HG03432 (cell line): Measurements from ENCODE around the gene IPO7.
"Not testable (repeated sequence)": the region's sequence is repeated elsewhere in the genome, so short reads cannot be mapped to it uniquely, and the experiment has no call there.

ENCODE experiments used
- ATAC-seq: cut with Tn5 transposase; IDR thresholded peaks from one replicate; pipeline ENCODE4 v1.9.1; 2021; ENCODE audit warnings: mild to moderate bottlenecking, moderate library complexity; ENCODE audit not compliant: unreplicated experiment

IPO7 gene

DNA sequence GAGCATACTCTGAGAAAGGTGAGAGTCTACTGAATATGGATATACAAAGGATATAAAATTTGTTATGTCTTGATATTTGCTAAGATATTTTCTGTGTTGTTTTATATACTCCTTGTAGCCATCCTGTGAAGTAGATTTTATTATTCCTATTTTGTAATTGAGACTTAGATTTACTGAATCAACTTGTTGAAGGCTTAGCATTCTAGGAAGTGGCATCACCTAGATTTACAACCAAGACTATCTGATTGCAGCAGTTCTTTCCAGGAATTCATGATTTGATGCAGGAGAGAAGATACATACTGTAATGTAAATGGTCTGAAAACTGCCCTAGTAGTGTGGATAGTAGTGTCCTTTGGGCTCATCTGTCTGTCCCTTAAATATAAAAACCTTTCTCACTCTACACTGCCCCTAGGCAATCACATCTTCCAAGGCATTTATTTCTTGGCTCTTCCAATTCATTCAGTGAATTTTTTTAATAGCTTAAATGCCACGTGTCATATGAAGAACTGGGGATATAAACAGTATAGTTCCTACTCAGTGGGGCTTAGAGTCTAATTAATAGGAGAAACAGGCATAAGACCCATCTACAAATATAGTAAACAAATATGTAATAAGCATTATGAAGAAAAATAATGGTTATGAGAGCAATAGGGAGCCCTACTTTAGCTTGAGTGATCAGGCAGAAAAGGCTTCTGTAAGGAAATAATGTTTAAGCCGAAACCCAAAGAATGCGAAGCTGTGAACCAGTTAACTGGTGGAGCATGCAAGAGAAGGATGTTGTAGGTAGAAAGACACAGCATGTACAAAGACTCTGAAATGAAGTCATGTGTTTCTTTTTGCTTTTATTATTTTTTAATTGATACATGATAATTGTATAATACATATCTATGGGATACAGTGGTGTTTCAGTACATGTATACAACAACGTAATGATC is 13.6 kb downstream of the IPO7 start:
- ATAC-seq: no peak

DNA sequence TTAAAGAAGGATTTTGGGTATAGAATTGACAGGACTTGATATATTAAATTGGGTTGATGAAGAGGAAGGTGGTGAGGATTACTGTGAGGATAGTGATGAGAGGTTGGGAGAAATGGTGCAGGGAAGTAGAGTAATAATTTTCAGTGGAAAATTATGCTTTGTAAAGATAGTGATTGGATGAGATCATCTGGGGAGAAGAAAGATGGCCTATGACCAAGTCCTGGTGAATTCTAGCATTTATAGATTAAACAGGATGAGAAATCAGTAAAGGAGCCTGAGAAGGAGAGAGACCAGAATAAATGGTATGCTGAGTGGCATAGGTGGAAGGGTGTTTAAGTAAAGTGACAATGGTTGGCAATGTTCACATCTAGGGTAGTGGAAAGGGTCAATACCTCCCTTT is 15.0 kb downstream of the IPO7 start:
- ATAC-seq: no peak

DNA sequence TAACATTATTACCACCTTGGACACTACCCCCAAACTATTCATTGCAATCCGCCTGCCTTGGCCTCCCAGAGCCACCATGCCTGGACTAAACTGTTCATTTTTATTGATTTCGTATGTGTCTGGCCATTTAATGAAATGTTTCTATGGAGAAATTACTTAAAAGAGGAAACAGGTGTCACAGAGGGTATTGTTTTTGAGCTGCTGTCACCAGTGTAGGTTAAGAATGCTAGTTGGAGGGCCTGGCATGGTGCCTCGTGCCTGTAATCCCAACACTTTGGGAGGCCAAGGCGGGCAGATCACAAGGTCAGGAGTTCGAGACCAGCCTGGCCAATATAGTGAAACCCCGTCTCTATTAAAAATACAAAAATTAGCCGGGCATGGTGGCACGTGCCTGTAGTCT is 17.4 kb downstream of the IPO7 start:
- ATAC-seq: not testable (repeated sequence)

GRCh38 chr11:9428706-9429105 is 44.3 kb downstream of the IPO7 start:
- ATAC-seq: no peak

GRCh38 chr11:9438611-9439010 is 54.2 kb downstream of the IPO7 start:
- ATAC-seq: no peak

GRCh38 chr11:9446230-9446629 is 61.8 kb downstream of the IPO7 start:
- ATAC-seq: no peak

DNA sequence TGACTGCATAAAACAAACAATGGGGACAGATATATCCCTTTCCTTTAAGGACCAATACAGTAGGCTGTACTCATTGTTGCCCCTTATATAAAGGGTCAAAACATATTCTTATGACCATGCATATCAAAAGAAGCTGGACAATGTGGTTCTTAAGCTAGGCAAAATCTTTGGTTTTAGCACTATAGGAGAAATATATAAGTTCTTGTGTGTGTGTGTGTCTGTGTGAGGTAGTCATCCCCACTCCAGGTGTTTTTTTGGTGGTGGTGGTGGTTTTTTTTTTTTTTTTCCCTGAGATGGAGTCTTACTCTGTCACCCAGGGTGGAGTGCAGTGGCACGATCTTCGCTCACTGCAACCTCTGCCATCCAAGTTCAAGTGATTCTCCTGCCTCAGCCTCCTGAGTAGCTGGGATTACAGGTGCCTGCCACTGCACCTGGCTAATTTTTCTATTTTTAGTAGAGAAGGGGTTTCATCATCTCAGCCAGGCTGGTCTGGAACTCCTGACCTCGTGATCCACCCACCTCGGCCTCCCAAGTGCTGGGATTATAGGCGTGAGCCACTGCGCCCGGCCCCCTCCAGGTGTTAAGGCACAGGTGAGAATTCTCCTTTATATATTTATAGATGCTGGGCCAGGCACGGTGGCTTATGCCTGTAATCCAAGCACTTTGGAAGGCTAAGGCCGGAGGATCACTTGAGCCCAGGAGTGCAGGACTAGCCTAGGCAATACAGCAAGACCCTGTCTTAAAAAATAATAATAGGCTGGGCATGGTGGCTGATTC is 64.3 kb downstream of the IPO7 start:
- no peak for ATAC-seq

DNA sequence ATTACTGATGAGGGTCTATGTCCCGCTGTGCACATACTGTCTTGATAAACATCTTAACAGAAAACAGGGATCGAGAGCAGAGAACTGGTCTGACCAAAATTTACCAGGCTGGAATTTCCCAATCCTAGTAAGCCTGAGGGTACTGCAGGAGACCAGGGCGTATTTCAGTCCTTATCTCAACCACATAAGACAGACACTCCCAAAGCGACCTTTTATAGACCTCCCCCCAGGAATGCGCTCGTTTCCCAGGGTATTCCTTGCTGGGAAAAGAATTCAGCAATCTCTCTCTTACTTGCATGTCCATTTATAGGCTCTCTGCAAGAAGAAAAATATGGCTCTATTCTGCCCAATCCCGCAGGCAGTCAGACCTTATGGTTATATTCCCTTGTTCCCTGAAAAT is 67.6 kb downstream of the IPO7 start:
- ATAC-seq: not testable (repeated sequence)

DNA sequence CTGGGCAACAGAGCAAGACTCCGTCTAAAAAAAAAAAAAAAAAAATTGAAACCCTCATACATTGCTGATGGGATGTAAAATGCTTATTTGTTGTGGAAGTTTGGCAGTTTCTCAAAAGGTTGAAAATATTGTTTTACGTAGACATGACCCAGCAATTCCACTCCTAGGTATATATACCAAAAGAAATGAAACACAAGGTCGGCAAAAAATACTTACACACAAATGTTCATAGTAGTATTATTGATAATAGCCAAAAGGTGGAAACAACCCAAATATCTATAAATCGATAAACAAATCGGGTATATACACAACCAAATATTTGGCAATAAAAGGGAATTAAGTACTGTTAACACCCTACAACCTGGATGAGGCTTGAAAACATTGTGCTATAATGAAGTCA is 71.3 kb downstream of the IPO7 start:
- ATAC-seq: no peak

GRCh38 chr11:9459667-9460321 is 75.3 kb downstream of the IPO7 start:
- ATAC-seq: no peak

DNA sequence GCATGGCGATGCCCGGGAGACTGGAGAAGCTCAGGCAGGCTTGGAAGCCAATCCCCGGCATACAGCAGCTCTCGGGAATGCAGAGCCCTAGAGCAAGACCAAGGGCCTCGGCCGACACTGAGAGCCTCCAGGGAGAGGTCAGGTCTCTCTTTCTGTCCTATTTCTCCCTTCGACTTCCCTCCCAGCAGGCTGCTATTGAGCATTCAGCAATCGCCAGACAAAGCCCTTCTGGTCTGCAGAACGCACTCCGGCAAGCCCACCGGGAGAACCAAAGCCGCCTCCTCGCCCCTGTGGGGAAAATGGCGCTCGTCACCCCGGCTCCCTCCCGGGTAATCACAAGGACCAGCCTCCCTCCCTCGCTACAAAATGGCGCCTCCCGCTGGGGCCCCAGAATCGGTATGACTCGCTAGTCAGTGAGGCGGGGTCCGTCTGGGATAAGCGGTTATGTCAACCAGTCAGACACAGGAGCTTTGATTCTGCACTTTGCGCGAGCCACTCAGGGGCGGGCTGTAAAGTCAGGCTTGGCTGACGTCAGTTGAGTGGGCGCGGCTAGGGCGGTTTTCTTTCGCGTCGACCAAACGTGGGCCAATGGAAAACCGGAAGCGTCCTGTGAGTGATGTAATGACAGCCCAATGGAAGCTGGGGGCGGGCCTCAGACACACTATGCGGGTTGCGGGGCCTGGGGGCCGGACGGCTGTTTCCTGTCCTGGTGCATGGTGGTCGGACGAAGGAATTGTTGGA is 76.0 kb downstream of the IPO7 start, which contains the start of gene ZNF143:
TSS of gene ZNF143 (plus strand) at position 691 of the 741 bp plus-strand sequence. CDS start 10,297 bp downstream, outside the sequence.
- peak; percentile 85 for ATAC-seq

DNA sequence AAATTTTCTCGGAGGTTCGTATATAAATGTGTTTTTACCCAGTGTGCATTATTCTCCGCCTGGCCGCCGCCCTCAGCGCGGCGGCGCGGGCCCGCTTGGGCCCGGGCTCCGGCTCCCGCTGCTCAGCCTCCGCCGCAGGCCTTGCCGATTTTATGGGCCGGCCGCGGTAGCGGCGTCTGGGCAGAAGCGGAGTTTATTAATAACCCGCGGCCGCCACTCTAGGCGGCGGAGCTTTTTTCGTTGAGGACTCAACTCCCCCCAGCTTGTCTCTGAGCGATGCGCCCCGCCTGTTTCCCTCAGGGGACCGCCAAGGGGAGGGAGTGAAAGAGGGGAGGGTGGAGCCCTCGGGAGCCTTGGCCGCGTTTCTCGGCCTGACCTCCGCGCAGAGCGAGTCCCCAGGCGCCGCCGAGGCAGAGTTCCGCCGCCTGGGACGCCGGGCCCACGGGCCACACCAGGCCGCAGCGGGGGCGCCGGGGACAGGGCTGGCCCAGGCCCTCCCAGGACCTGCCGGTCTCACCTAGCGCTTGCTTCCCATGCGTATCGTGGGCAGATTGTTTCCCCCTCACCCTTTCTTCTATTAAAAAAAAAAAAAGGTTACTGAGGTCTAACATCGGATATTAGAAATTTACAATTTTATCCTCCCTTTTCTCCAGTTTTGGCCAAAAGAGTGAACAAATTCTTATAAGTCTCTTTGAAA is 76.8 kb downstream of the IPO7 start:
- ATAC-seq: peak; percentile 59

DNA sequence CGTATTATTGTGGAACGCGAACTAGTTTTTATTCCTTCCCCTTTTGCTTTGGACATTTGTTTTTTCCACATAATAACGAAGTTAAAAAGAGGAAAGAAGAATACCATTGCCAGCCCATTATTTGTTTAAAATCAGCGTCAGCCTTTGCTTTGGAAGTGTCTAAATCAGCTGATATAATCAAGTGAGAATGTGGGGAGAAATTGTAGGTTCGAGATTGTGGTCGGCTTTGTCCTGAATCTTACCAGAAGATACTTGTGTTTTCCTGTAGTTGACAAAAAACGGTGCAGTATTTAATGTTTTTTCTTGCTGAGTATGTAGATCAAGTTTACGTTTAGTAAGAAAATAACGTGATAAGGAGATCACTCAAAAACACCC is 77.3 kb downstream of the IPO7 start:
- ATAC-seq: no peak

- no peak for ATAC-seq
Measured at GRCh38 chr11:9462172-9462799, 77.8 kb downstream of the IPO7 start.

GRCh38 chr11:9462806-9463537 is 78.5 kb downstream of the IPO7 start:
- ATAC-seq: no peak

GRCh38 chr11:9470765-9471164 is 86.3 kb downstream of the IPO7 start:
- no peak for ATAC-seq

GRCh38 chr11:9473408-9473807 is 89.0 kb downstream of the IPO7 start:
- no peak for ATAC-seq

DNA sequence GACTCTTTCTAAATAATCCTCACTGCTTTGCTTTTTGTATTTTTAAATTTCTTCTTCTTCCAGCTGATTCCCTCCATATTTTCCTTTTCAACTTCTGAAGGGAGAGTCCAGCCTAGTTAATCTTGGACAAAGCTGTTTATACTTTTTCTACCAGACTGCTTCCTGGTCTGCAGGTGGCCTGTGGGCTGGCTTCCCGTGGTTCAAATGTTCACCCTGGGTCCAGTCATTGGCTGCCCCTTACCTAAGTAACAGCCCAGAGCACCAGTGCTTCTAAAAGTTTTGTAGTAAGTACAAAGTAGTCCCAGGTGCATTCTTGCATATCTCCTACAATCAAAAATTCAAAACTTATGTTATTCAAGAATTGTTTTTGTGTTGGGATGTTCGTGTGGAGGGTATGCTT is 95.4 kb downstream of the IPO7 start:
- ATAC-seq: no peak
